Ammon's horn (tissue), 1 donor: ENCODE data around the gene RTF1.
"Not testable (repeated sequence)": the region's sequence is repeated elsewhere in the genome, so short reads cannot be mapped to it uniquely, and the experiment has no call there.

Source experiments
- DNase-seq: peaks from one replicate; pipeline ENCODE4 v3.0.0-alpha.2; 2016; ENCODE audit warnings: low spot score

The RTF1 gene

DNA sequence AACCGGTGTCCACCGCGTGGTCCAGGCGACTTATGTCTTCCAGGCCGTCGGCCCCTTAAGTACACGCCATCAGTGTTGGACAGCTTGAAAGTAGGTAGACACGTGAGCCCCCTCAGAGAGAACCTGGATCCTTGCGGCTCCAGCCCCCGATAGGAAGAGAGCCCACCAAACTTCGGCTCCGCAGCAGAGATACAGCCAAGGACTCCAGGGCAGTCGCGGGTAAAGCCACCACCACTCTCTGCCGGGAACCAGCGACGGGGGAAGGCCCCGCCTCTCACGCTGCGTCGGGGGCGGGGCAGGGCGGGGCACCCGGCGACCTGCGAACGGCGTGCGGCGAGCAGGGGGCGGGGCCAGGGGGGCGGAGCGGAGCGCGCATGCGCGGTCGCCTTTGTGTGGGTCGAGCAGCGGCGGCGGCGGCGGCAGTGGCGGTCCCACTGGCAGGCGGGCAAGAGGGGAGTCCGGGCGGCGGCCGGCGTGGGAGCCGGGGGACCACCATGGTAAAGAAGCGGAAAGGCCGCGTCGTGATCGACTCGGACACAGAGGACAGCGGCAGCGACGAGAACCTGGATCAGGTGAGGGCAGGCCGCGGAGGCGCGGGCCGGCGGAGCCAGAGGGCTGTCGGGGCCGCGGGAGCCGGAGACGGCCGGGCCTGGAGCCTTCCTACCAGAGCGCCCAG lies at the start of gene RTF1:
TSS of gene RTF1 (plus strand) at position 354 of the 676 bp plus-strand sequence. CDS start at position 375, 21 bp downstream.
- peak; percentile 95 for DNase-seq

DNA sequence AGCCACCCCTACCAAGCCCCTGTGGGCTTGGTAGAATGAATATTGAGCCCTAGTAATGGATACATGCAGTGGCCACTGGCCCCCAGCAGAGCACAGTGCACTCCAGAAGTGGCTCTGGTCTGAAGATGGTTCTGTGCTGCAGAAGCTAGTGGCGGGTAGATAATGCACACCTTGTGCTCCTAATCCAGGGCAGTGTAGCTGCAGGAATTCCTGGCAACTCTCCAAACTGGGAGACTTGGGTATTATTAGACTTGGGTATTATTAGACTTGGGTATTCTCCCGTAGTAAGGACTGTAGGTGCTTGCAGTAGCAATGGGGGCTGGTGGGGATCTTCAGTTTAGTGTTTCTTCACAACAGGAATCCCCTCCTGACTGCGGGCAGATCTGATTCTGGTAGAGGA lies 49.5 kb upstream of the RTF1 start:
- no peak for DNase-seq

DNA sequence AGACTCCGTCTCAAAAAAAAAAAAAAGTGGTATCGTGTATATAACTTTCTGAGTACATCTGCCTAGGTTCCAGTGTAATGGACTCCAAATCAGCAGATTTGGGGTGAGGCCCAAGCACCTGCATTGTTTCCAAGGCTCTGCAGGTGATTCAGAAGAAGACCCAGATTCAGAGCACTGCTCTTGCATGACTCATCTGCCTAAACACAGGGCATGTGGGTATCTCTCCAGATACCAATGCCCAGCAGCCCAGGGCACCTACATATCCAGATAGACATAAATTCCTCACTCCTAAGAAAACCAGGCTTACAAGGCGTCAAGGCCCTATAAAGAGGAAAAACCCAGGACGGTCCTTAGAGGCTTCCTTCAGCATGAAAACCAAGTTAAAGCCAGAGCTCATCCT lies 38.9 kb upstream of the RTF1 start:
- DNase-seq = no peak

DNA sequence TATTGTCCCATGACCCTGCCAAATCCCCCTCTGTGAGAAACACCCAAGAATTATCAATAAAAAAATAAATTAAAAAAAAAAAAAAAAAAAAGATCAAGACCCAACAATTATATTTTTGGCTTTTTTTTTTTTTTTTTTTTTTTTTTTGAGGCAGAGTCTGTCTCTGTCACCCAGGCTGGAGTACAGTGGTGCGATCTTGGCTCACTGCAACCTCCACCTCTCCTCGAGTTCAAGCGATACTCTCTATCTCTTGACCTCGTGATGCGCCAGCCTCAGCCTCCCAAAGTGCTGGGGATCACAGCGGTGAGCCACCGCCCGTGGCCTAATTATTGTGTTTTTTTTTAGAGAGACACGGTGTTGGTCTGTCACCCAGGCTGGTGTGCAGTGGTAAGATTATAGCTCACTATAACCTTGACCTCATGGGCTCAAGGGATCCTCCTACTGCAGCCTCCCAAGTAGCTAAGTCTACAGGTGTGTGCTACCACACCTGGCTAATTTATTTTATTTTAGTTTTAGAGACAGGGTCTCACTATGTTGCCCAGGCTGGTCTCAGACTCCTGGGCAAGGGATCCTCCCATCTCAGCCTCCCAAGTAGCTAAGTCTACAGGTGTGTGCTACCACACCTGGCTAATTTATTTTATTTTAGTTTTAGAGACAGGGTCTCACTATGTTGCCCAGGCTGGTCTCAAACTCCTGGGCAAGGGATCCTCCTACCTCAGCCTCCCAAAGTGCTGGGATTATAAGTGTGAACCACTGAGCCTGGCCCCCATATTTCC lies 32.7 kb upstream of the RTF1 start:
- DNase-seq = not testable (repeated sequence)

DNA sequence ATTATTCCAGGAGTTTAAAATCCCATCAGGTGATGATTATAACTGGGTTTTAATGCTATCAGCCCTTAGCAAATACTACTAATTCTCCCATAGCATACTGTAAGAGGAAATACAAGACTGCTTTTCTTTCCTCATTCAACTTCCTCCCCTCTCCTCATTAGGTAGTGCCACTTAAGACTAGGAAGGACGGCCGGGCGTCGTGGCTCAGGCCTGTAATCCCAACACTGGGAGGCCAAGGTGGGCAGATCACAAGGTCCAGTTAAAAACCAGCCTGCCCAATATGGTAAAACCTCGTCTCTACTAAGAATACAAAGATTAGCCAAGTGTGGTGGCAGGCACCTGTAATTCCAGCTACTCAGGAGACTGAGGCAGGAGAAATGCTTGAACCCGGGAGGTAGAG lies 29.2 kb upstream of the RTF1 start:
- no peak for DNase-seq

DNA sequence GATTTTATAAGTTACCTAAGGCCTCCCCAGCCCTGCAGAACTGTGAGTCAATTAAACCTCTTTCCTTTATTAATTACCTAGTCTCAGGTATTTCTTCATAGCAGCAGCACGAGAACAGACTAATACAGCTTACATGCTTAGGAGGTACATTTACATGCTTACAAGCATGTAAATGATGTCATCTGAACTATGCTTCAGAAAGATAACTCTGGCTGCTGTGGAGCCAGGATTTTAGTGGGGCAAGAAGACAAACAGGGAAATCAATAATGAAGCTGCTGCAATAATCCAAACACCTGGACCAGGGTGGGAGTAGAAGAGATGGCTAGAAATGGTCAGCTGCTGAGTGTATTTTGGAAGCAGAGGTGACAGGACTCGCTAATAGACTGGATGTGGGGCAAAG lies 24.2 kb upstream of the RTF1 start:
- DNase-seq = no peak

DNA sequence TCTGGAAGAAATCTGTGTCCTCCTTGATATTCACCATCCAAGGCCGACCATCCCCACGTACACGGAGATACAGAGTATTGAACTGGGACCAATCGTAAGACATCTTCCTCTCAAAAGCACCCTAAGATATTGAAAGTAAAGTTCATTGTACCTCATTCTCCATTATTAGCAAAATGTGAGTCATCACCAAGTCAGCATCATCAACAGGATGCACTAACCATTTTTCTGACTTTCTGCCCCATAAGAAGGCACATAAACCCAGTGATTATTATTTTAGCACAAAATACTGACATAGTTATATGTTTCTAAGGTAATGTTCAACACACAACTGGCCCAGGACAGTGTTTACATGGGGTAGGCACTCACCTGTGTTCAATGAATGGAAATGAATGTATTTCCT lies 22.0 kb upstream of the RTF1 start:
- no peak for DNase-seq

DNA sequence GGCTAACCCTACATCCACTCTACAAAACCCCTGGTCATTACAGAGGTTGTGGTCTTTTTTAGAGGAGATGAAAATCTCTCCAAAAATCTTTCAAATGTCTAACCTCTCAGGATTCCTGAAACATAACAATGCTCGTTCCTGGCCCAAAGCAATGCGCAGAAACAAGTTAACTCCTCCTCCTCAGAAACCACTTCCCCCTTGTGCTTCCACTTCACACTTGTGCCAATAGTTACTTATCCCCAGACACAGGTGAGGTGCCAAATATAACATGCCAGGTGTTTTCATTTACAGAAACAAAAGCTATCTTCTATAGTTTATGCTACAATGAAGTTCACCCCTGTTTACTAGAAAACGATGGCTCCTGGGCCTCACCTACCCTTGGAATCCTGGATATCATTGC lies 20.8 kb upstream of the RTF1 start:
- DNase-seq = no peak

DNA sequence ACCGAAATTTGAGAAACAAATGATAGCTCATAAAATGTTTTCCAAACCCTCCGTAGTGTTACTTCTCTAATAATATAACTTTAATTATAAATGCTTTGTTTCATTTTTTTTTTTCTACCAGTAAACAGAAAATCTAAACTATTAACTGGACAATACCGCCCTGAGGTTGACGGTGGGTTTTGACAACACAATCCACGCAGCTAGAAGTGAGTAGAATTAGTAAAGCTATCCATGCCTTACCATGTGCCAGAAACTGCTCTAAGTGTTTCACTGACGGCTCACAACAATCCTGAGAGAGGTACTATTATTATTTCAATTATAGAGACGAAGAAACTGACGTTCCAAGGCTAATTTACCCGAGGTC lies 15.0 kb upstream of the RTF1 start:
- no peak for DNase-seq

DNA sequence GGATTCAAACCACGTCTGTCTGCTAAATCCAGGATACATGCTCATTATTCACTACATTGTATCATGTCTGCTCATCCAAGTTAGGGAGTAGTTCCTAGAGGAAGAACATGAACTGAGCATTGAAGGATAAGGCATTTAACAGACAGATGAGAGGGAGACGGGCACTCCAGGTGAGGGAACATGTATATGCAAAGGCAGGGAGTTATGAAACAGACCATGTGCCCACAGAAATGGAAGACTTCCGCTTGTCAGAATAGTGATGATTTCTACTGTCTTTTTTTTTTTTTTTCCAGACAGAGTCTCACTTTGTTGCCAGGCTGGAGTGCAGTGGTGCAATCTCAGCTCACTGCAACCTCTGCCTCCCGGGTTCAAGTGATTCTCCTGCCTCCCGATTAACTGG lies 9.6 kb upstream of the RTF1 start:
- no peak for DNase-seq

DNA sequence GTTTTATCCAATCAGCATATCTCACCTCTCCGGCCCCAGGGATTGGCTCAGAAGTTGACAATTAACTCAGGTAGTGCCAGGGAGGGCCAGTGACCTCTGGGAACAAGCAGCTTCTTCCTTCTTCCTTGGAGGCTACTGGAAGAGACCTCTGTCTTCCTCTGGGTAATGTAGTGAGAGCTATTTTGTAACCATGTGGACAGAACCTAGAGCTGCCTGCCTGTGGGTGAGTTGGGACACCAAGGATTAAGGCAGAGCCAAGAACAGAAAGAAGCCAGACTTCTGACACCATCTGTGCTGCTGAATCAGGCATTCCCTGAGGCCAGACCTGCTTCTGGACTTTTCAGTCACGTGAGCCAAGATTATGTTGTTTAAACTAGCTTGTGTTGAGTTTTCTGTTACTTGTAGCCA lies 8.7 kb upstream of the RTF1 start:
- no peak for DNase-seq

DNA sequence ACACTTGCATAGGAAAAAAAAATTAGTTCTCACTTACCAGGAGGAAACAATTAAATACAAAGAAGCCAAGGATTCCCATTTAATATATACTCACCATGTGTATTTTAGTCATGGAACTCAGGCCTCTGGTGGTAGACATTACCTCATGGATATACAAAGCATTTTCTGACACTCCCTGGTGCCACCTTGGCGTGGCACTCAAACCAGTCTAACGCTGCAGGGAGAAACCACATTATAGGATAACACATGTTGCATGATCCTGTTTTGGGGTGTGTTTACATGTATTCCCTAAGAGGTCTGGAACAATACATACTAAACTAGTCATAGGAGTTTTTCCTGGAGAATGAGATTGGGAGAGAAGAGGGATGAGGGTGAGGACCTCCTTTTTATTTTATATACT lies 5.9 kb upstream of the RTF1 start:
- DNase-seq = no peak

DNA sequence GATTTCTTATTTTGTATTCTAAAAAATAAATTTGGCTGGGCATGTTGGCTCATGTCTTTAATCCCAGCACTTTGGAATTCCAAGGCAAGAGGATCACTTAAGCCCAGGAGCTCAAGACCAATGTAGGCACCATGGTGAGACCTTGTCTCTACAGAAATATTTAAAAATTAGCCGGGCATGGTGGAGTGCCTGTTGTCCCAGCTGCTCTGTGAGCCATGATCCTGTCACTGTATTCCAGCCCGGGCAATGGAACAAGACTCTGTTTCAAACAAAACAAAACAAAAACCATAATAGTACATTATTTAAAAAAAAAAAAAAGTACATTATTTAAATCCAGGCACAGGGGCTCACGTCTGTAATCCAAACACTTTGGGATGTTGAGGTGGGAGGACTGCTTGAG lies 5.5 kb upstream of the RTF1 start:
- DNase-seq = no peak

DNA sequence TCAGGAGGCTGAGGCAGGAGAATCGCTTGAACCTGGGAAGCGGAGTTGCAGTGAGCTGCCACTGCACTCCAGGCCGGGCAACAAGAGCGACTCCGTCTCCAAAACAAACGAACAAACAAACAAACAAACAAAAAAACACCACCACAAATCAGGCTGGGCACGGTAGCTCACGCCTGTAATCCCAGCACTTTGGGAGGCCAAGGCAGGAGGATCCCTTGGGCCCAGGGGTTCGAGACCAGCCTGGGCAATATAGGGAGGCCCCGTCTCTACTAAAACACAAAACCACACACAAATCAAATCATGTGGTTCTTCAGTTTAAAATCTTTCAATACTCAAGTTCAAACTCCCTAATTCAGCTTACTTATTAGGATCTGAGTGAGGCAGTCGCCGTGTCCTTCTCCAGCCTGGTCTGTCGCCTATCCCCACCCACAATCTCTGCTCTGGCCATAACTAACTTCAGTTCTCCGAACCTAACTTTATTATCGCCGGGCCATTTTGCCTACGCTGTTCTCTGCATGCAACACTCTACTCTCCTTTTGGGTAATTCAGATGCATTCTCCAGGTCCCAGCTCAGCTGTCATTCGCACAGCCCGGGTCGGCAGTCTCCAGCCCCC lies 660 bp upstream of the RTF1 start:
- DNase-seq = no peak

DNA sequence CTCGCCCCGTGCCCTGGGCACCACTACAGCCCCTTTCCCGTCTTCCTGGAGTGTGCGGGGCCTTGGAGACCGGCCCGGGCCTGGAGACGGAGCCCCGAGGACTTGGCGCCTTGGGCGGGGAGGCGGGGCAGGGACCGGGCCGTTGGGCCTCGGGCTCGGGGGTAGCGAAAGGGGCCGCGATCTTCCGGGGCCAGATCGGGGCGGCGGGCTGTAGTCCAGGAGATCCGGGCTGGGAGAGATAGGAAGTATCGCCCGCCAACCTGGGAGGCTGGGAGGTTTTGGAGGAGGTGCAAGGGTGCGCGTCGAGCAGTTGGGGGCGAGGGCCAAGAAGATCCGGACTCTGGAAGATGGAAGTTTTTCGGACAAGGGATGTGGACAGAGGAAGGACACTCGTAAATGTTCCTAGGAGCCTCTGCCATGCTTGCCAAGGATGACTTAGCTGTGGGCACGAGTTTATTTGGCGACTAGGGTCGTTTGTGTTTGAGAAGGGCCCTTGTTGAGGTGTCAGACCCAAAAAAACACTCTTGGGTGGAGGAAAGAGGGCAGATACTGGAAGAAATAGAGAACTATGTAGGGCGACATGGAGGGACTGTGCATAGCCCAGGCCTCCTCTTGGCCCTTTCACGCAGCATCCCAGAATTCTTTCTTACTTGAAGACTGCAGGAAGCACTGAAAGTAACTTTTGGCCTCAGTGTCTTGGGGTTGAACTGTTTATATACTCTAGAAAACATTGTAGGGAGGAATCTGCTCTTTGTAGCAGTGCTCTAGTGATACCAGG lies 712 bp downstream of the RTF1 start:
- no peak for DNase-seq

DNA sequence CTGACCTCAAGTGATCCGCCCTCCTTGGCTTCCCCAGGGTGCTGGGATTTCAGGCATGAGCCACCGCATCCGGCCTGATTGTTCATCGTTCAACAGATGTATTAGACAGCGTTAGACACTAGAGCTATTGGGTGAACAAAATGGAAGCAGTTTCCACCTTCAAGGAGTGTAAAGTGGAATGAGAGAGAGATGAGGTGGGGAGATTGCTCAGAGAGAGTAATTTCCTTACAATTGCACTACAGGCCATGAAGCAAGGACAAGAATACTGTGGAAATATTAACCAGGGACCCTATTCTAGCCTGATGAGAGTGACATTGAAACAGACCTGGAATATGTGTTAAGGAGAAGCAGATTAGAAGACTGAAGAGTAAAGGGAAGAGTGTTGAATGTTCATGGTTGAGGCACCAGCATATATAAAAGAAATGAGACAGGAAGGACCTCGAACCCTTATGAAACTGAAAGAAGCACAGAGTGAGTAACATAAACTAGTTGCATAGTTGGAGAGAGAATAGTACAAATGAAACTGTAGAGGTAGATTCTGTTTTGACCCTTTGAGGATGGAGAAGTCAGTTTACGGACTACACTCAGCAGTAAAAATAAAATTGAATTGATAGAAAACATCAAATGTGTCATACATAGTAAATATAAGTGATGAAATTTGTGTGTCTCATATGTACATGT lies 7.2 kb downstream of the RTF1 start:
- no peak for DNase-seq

DNA sequence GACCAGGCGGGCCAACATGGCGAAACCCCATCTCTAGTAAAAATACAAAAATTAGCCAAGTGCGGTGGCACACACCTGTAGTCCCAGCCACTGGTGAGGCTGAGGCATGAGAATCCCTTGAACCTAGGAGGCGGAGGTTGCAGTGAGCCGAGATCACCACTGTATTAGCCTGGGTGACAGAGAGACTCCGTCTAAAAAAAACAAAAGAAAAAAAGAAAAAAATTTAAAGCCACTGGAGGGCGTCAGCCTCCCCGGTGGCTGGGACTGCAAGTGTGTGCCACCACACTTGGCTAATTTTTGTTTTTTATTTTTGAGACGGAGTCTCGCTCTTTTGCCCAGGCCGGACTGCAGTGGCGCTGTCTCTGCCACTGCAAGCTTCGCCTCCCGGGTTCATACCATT lies 7.9 kb downstream of the RTF1 start:
- no peak for DNase-seq

DNA sequence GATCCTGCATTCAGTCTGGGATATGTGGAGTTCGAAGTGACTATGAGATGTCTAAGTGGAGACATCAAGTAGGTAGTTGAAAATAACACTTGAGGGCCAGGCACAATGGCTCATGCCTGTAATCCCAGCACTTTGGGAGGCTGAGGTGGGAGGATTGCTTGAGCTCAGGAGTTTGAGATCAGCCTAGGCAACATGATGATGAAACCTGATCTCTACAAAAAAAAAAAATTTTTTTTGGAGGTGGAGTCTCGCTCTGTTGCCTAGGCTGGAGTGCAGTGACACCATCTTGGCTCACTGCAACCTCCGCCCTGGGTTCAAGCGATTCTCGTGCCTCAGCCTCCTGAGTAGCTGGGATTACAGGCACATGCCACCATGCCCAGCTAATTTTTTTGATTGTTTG lies 9.0 kb downstream of the RTF1 start:
- DNase-seq = not testable (repeated sequence)

DNA sequence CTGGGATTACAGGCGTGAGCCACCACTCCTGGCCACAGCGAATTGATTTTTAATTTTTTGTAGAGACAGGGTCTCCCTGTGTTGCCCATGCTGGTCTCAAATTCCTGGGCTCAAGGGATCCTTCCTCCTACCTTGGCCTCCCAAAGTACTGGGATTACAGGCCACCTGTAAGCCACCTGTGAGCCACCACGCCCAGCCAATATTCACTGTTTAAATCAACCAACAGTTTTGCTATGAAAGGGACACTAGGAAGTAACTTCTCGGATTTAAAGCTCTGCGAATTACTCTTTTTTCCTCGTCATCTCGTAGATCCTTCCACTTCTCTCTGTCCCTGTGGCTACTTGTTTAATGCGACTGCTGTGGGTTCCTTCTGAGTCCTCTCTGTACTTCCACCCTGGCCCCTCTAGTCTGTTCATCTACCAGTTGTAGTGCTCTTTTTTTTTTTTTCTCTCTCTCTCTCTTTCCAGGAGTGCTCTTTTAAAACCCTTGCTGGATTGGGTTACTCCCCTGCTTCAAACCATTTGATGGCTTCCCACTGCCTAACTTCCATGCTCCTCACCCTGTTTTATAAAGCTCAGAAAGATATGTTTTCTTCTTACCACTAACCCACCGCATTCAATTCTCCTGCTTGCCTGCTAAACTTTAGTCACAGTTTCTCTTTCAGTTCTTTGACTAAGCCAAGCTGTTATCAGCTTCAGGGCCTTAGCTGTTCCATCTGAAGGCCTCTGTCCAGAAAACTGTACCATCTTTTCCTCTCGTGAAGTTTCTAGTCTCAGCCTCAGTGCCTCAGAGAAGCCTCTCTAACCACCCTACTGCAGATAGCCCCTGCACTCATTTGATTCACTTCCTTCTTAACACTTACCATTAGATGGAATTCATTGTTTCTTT lies 12.4 kb downstream of the RTF1 start:
- no peak for DNase-seq

DNA sequence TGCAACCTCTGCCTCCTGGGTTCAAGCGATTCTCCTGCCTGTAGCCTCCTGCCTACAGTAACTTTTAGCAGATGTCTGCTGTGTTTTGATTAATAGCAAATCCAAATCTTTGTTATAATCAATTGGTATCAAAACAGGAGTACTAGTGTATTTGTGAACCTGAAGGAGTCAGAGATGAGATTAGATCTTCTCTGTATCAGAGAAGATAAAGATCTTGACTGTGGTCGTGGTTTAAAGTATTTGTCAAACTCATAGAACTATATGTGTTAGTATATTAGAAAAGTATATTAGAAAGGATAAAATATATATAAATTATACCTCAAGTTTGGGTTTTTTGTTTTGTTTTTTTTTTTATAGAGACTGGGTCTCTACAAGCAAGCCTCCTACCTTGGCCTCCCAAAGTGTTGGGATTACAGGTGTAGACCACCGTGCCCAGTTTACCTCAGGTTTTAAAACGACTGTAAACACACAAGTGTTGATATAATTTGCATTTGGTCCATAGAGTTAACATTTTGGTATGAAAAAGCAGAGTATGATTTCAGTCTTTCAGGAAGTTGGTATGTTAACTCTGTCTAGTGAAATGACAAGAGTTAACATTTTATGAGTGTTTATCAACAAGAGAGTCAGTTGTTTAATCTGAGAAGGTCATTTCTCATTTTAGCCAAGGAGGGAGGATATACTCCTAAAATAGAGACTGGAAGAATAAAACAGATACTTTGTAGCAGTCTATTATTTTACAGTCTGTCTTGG lies 18.3 kb downstream of the RTF1 start:
- no peak for DNase-seq
